Stimulated activated CD8-positive, alpha-beta memory T cell treated with anti-CD3 and anti-CD28 coated beads, Interleukin-4, amount 100 ng/mL, for 24 hours (primary cell): ENCODE measurements around the gene RIN1.

Experiments used
- DNase-seq: peaks from one replicate; pipeline ENCODE4 v3.0.0-alpha.2; 2020; ENCODE audit warnings: low read depth

RIN1 gene

GRCh38 chr11:66282468-66283455 lies 53.5 kb downstream of the RIN1 start:
- peak; percentile 99 for DNase-seq
